Left colon (tissue), 2 donors: Measurements from ENCODE around the gene PLIN4. TPM values are rescaled to one million over a fixed set of nuclear protein-coding genes. Genes with fewer than 3 reads are reported as not detected.
A peak's percentile ranks its signal among the peaks of the same experiment; 100 is the strongest.
"Not testable (repeated sequence)": the region's sequence is repeated elsewhere in the genome, so short reads cannot be mapped to it uniquely, and the experiment has no call there.

Experiments
- ATAC-seq: fragments of 200-7000 bp; cut with Tn5 transposase; one replicate; pipeline ENCODE4 v1.9.1; 2020; ENCODE audit warnings: mild to moderate bottlenecking, moderate library complexity
- DNase-seq, 2 donors: peaks; one replicate each; pipeline ENCODE4 v3.0.0-alpha.2; 2020
- intact Hi-C, 2 donors: fragments of 100-400 bp; cut with DNase I in 1 of 2; cut with micrococcal nuclease in 1 of 2; formaldehyde crosslinking; loops; one replicate each; pipeline versions ENCODE4 v1.11.2 to v1.14.0; 2022; cut with DNase I, micrococcal nuclease
- total RNA-seq, 2 donors: library from RNA; stranded (reverse); fragmentation: NEBNext Ultra II Directional; extraction: Animal tissue kit (Norgen Biotek cat#: 25700); gene quantifications; one replicate each; pipeline ENCODE4 v1.2.1, GENCODE V29; 2021
- donor health status: DM: no; HTN: no; CAD: no.
- donor health status: DM: yes; HTN: yes; CAD: no.

PLIN4 gene
- total RNA-seq, 2 donors from 2014 or later = 0.24 to 12.0 TPM

DNA sequence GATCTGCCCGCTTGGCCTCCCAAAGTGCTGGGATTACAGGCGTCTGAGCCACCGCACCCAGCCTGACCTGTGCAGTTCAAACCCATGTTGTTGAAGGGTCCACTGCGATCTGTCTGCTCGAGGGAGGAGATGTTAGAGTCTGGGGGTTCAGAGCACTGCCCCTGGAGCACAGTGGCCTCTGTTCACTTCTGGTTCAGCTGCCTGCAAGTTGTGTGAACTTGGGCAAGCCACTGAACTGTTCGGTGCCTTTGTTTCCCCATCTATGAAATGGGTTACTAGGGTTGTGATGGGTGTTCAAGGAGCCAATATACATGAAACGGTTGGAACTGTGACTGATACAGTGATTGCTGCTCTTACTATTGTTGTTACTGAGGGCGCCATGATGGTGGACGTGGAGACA lies 15.0 kb upstream of the PLIN4 start:
- ATAC-seq = no peak
- intact Hi-C loops = no loop called here
- no peak for DNase-seq

DNA sequence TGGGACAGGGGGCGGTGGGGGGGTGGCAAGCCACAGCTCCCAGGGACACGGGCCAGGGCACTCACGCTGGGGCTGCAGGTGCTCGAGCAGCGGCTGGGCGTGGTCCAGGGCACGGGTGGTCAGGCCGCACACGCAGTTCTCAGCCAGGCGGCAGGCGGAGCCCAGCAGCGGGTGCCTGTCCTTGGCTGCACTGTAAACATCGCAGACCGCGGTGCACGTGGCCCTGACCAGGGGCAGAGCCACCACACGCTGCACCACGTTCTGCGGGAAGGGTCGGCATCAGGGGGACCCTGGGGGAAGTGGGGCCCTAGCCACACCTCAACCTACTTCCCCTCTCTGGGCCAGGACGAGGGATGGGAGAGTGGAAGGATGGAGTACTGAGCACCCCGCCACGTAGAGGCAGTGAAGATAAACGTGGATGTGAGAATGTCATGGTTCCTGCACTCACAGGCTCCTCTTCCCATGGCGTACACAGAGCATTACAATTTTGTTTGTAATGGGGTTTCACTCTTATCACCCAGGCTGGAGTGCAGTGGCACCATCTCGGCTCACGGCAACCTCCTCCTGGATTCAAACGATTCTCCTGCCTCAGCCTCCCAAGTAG lies 13.4 kb upstream of the PLIN4 start:
- peak; percentile 47 for ATAC-seq
- intact Hi-C loops = no loop called here

DNA sequence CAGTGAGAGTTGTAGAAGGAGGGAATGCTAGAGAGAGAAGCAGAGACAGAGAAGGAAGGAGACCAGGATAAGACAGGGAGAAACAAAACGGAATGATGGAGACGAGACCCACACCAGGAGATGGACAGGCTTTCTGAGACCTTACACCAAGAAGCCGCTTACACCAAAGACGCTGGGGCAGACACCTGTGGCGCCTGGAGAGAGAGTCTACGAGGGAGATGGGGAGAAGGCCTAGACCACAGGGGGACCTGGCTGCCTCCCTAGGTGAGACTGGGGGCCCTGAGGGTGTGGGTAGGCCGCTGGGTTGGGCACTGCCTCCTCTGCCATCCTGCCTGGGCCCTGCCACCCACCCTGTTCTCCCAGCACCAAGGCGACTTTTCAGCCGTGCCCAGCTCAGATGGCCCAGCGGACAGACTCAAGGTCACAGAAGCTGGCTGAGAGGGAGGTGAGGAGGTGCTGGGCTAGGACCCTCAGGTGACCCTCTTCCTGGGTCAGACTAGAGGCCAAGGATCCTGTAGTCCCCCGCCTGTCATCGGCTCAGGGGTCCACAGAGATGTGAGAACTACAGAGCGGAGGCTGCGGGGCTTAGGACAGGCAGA lies 11.7 kb upstream of the PLIN4 start:
- no peak for ATAC-seq
- intact Hi-C loops = no loop called here

More for the DNA sequence above, 13.4 kb upstream of the PLIN4 start:
- no peak for DNase-seq

DNA sequence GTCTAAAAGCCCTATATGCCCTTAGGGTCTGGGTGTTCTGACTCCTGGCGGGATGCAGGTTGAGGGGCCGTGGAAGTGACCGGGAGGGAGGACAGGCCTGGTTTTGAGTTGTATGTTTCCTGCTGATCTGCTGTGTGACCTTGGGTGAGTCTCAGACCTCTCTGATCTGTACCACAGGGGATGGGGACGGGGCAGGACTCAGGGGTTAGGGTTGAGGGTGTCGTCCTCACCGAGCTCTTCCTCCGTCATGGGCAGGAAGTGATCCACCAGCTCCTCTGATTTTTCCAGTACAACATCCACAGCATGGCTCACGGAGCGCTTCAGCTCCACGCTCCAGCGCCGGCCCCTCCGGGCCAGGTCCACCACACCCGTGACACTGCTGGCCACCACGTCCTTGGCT lies 10.6 kb upstream of the PLIN4 start:
- intact Hi-C loops = no loop called here
- DNase-seq (no peak), ATAC-seq (no peak)

More for the DNA sequence above, 11.7 kb upstream of the PLIN4 start:
- no peak for DNase-seq

DNA sequence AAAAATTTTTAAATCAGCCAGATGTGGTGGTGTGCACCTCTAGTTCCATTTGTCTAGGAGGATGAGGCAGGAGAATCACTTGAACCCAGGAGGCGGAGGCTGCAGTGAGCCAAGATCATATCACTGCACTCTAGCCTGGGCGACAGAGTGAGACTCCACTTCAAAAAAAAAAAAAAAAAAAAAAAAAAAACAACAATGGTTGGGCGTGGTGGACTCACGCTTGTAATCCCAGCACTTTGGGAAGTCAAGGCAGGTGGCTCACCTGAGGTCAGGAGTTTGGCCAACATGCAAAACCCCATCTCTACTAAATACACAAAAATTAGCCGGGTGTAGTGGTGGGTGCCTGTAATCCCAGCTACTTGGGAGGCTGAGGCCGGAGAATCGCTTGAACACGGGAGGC lies 9.1 kb upstream of the PLIN4 start:
- ATAC-seq, intact Hi-C loops: not testable (repeated sequence)

DNA sequence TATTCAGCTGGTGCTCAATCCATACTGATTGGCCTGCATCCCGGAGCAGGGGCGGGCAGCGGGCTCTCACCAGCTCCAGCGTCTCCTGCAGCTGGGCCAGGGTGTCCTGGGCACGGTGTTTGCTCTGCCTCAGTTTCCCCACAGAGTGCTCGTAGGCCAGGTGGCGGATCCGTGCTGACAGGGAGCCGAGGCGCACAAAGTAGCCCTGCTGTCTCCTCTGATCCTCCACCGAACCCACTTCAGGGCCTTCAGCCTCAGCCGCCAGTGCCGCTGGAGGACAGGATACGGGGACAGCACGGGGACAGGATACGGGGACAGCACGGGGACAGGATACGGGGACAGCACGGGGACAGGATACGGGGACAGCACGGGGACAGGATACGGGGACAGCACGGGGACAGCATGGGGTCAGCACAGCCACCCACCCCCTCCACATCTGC lies 7.3 kb upstream of the PLIN4 start:
- no peak for DNase-seq
- ATAC-seq = no peak
- intact Hi-C loops = no loop called here

More for the DNA sequence above, 9.1 kb upstream of the PLIN4 start:
- not testable (repeated sequence) for DNase-seq

DNA sequence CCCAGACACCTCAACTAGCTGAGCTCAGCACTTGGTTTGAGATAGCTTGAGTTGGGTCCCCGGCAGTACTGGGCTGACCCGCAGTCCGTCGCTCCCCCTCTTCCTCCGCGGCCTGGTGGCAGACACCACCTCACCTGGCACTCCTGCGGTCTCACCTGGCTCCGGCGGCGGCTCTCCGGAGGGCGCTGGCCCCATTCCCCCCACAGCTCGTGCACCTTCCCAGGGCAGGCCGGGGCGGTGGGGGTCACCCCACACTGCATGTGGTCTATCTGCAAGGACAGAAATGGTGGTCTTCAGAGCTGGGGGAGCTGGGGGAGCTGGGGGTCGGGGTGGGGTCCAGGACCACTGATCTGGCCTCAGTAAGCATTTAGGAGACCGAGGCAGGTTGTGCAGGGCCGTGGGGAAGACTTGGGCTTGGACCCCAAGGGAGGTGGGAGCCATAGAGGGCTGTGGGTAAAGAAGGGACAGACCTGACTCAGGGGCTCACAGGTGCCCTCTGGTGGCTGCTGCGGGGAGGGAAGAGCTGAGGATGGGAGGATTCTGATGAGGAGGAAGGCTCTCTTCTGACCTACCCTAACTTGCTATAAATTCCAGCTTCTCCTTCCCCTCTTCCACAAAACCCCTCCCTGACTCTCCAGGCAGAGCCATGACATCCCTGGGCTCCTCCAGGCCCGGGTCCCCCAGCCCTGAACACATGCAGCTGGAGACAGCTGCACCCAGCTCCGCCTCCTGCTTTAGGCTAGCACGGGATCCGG lies 6.7 kb upstream of the PLIN4 start:
- ATAC-seq = peak; percentile 74
- peak in 1 of 2 donors; percentile 76 for DNase-seq
- intact Hi-C loops = no loop called here

DNA sequence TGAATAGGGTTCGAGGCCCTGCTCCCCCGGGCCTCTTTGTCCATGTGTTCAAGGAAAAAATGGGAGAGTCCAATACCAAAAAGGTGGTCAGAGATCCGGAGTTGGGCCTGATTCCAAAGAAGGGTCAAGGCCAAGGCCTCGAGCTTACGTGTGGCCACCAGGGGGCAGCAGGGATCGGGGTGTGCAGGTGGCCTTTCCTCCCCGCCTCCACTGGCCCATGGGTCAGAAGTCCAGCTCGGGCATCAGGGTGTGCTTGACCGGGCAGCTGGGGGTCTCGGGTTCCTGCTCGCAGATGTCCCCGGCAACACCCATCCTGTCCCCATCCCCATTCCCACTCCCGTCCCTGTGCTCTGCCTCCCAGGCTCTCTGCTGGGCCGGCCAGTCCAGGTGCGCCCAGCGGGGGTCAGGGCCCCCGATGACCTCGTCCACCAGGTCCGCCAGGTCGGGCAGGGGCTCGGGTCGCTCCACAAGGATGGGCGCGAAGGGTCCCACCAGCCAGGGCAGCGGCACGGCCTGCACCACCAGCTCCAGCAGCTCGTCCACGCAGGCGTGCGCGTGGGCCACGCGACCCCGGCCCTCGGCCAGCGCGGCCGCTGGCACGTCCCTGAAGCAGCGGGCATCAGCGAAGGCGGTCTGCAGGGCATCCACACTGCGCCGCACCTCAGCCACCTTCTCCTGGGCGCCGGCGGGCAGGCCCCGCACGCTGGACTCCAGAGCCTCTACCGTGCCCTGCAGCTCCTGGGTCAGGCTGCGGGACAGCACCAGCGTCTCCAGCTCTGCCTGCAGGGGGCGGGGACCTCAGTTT lies 5.2 kb upstream of the PLIN4 start:
- DNase-seq (peak in 1 of 2 donors; percentile 70), ATAC-seq (peak; percentile 56)
- intact Hi-C loops = no loop called here

DNA sequence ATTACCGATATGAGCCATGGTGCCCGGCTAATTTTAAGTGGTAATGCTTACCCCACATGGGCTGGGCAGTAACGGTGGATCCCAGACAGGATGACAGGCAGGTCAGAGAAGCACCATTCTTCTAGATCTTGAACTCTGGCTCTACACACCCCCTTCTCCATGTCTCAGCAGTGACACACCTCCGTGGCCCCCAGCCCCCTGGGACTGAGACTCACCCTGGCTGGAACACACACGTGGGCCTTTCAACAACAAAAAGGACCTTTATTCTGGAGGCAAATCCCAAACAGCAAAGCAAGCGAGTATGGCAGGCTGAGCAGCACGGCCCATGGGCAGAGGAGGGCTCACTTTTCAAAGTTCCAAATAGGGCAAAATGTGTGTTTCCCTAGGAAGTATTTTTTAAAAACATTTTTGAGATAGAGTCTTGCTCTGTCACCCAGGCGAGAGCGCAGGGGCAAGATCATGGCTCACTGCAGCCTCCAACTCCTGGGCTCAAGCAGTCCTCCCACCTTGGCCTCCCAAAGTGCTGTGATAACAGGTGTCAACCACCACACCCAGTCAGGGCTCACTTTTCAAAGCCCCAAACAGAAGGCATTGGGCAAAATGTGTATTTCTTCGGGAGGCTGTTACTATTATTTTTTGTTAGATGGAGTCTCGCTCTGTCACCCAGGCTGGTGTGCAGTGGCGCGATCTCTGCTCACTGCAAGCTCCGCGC lies 4.2 kb upstream of the PLIN4 start:
- ATAC-seq (no peak), DNase-seq (no peak)
- intact Hi-C loops = no loop called here

DNA sequence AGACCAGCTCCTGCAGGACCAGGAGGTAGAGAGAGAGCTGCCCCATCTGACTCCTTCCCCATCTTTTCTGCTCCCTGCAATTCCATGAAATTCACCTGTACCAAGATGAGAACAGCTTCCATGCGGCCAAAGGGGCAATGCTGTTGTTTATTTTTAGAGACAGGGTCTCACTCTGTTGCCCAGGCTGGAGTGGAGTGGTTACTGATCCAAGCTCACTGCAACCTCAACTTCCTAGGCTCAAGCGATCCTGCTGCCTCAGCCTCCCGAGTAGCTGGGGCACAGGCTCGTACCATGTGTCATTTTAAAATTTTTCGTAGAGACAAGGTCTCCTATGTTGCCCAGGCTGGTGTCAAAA lies 3.6 kb upstream of the PLIN4 start:
- DNase-seq (no peak), ATAC-seq (no peak)
- intact Hi-C loops = no loop called here

DNA sequence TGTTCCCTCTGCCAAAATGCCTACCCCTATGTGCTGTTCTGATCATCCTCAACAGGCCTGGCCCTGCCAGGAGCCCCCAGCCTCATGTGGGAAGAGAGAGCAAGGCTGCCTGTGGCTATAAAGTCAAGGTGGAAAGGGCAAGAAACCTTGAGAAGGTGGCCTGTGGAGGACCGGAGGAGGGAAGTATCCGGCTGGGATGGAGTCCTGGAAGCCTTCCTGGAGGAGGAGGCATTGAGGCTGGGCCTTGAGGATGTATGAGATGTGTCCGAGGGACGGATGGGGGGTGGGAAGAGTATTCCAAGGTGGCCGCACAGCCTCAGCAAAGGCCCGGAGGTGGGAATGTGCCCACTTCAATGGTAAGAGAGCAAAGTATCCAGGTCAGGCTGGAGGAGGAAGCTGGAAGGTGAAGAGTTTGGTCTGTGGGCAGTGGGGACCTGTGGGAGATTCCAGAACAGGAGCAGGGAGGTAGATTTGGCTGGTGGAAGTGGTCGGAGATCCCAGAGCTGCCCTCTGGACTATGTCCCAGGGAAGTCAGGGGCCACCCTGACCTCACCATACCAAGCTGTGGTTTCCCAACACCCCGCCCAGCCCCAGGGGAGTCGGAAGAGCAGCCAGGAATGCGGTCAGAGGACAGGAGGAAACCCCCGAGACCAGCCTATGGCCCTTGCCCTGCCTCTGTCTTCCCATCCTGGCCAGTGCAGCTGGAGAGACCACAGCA lies 3.0 kb upstream of the PLIN4 start:
- no peak for DNase-seq
- intact Hi-C loops = no loop called here
- ATAC-seq = no peak

DNA sequence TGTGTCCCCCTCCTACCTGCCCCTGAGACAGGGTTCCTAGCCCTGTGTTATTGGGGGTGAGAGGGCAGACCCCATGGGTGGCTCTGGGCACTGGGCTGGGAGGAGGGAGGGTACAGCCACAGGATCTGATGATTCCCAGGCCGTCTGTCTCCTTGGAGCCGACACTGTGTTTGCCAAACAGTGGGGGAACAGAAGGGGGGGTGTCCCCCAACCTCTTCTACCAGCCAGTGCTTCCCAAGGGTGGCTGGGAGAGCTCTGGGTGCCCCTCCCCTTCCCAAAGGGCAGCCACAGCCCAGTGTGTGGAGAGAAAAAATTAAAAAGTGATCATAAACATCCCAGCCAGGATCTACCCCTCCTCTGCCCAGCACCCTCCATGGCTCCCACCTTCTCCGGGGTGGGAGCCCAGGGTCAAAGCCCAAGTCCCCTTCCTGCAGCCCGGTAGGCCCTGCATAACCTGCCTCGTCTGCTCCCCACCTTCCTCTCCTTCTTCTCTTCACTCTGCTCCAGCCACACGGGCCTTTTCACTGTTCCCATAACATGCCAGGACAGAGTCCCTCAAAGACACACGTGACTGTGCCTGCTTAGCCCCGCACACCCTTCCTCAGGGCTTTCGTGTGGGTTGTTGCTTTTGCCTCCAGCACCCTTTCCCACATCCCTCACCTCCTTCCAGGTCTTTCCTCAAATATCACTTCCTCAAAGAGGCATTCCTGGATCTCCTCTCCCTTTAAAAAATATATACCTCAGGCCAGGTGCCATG lies 1.4 kb upstream of the PLIN4 start:
- peak; percentile 29 for ATAC-seq
- intact Hi-C loops = no loop called here
- DNase-seq = peak in 1 of 2 donors; percentile 73

DNA sequence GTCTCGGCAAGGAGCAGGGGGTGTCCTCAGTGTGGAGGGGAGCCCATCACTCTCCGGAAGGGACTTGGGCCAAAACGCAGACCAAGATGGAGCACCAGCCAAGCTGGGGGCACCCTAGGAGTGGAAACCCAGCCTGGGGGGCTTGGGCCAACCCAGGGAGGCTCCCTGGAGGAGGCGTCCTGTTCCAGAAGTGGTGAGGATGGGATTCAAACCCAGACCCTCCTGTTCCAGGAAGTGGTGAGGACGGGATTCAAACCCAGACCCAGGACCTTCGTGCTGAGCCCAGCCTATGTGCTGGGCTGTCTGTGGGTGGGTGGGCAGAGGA lies 848 bp upstream of the PLIN4 start:
- ATAC-seq = no peak
- no peak for DNase-seq
- intact Hi-C loops = no loop called here

DNA sequence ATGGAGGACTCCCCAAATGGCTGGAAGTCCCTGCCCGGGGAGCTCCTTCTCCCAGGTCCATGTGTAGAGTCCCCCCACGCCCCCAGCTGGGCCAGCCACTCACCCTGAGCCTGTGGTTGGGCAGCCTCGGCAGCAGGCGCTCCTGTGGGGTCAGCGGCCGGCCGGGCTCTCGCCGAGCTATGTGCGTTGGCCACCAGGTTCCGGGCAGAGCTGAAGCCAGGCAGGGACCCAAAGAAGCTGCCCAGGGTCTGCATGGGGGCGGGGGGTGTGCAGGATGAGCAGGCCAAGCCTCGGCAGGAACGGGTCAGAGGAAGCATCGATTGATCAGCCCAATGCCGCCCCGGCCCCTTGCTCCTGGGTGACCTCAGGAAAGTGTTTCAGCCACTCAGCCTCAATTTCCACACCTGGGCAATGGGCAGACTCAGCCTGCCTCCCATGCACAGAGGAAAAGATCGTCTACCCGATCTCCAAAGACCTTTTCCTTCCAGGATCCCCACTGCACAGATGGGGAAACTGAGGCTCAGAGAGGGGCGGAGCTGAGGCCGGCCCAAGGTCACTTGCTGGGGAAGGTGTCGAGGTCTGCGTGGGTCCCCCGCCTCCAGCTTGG lies 732 bp downstream of the PLIN4 start:
- ATAC-seq (no peak), DNase-seq (no peak)
- intact Hi-C loops = no loop called here

DNA sequence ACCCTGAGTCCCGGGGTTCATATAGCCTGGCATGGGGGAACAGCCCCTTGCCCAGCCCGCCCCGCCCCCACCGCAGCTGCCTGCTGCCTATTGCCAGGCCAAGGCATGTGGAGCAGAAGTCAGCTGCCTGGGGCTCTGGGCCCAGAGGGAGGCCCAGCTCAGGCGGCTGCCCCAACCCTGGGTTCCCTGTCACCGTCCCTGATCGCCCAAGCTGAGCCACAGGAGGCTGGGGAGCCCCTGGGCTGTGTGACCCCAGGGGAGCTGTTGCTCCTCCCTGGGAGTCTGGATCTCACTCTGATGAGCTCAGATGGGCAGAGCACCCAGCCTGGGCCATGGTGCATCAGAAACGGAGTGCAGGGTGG lies 1.4 kb downstream of the PLIN4 start:
- no peak for DNase-seq
- no peak for ATAC-seq
- intact Hi-C loops = no loop called here

DNA sequence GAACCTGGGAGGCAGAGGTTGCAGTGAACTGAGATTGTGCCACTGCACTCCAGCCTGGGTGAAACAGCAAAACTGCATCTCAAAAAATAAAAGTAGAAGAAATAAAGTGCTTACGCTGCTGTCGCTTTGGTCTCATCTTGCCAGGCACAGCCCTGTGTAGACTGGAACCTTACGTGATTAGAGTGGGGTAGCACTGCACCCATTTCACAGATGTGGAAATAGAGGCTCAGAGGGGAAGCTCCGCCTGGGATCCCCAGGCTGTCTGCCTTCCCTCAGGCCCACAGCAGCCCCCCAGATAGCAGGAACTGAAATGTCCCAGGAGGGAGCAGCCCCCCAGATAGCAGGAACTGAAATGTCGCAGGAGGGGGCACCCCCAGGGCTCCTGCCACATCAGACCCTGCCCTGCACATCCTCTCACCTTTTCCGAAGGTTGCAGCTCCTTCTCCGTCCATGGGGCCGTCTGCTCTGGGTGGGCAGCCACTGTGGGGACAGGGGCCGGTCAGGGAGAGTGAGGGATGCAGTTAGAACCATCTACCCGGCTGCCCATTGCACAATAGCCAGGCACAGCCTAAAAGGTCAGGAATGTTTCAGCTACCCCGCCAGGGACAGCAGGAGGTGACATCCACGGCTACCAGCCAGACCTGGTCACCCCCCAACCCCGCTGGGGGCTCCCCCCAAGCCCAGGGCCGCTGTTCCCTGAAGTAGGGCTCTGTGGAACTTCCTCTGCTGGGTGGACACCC lies 1.9 kb downstream of the PLIN4 start:
- DNase-seq = no peak
- intact Hi-C loops = no loop called here
- no peak for ATAC-seq

DNA sequence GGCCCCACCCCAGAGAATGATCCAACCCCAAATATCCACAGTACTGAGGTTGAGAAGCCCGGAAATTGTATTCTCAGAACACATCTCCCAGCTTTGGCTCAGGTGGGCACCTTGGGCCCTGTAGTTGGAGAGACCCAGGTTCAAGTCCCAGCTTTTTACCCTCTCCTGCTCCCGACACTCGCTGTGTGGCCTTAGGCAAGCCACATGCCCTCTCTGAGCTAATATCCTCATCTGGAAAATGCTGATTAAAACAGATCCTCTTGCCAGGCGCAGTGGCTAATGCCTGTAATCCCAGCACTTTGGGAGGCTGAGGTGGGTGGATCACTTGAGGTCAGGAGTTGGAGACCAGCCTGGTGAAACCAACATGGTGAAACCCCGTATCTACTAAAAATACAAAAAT lies 2.6 kb downstream of the PLIN4 start:
- intact Hi-C loops = no loop called here
- ATAC-seq (no peak), DNase-seq (no peak)
